Spleen (tissue), 7 donors: ENCODE measurements around the gene TRIM10.

Experiments
- POLR2A ChIP-seq, 3 donors: fragments of 450-650 bp; IDR thresholded peaks; one replicate each; pipeline ENCODE4 v1.5.1; 2017; ENCODE audit warnings: antibody characterized with exemption in 3 of 3, mild to moderate bottlenecking in 1 of 3
- POLR2AphosphoS5 ChIP-seq, 3 donors: sonication (generic); formaldehyde crosslinking; IDR thresholded peaks; one replicate each; pipeline ENCODE4 v1.5.1; 2017; ENCODE audit warnings: antibody characterized with exemption in 3 of 3
- TF ChIP-seq, protein P1 (sequence below), 11 experiments: fragments of 200-600 bp in 7 of 11; fragments of 450-650 bp in 4 of 11; sonication (generic) in 4 of 11; IDR thresholded peaks in 8 of 11; conservative IDR thresholded peaks in 3 of 11; 1 replicate in 7 of 11; 2 replicates in 4 of 11; pipeline versions ENCODE4 v1.4.0 to v1.8.0; 2016 to 2021; ENCODE audit warnings: antibody characterized with exemption in 11 of 11, inconsistent platforms in 4 of 11, mild to moderate bottlenecking in 1 of 11
- donor health status: DM: no; HTN: no; CAD: no; lungs with moderate emphysema.
- donor health status: DM: no; HTN: no; CAD: no.
- donor health status: DM: no; HTN: no; CAD: no.

DNA sequence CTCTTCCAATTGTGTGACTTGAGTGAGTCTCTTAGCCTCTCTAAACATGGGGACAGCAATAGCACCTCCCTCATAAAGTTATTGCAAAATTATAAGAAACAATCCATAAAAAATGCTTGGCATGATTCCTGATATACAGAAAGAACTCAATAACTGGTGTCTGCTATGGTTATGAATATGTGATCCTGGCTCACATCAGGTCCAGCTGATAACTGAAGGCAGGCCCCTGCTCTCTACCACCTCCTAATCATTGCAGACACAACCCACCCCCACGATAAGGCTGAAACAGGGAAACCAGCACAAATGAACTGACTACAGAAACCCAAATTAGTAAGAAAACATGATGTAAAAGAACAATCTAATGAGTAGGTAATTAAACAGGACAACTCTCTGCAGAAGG is 7.7 kb upstream of the TRIM10 start:
- TF ChIP-seq, protein P1, sequence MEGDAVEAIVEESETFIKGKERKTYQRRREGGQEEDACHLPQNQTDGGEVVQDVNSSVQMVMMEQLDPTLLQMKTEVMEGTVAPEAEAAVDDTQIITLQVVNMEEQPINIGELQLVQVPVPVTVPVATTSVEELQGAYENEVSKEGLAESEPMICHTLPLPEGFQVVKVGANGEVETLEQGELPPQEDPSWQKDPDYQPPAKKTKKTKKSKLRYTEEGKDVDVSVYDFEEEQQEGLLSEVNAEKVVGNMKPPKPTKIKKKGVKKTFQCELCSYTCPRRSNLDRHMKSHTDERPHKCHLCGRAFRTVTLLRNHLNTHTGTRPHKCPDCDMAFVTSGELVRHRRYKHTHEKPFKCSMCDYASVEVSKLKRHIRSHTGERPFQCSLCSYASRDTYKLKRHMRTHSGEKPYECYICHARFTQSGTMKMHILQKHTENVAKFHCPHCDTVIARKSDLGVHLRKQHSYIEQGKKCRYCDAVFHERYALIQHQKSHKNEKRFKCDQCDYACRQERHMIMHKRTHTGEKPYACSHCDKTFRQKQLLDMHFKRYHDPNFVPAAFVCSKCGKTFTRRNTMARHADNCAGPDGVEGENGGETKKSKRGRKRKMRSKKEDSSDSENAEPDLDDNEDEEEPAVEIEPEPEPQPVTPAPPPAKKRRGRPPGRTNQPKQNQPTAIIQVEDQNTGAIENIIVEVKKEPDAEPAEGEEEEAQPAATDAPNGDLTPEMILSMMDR (IDR thresholded peaks at IDR 0.05 in 8 of 11, conservative IDR thresholded peaks at IDR 0.05 in 3 of 11) = no peak
- TF ChIP-seq POLR2A (IDR thresholded peaks at IDR 0.05) (no peak), POLR2AphosphoS5 (IDR thresholded peaks at IDR 0.05) (no peak)
